Mesothelial cell of epicardium (in vitro differentiated cells): ENCODE results near the gene EPHA6. TPM values are rescaled to one million over a fixed set of nuclear protein-coding genes. Genes with fewer than 3 reads are reported as not detected.
A peak's percentile ranks its signal among the peaks of the same experiment; 100 is the strongest.

Experiments
- DNase-seq, 2 experiments: peaks; one replicate each; pipeline ENCODE4 v3.0.0; 2021; ENCODE audit warnings: low spot score in 2 of 2; ENCODE audit not compliant: unreplicated experiment in 2 of 2
- H3K27ac Mint-ChIP-seq: 2 replicates; pipeline ENCODE4 v1.8.0; 2021; ENCODE audit warnings: mixed read lengths
- H3K27me3 Mint-ChIP-seq: 2 replicates; pipeline ENCODE4 v1.8.0; 2021; ENCODE audit warnings: low read depth, mixed read lengths
- H3K36me3 Mint-ChIP-seq: 2 replicates; pipeline ENCODE4 v1.8.0; 2021; ENCODE audit warnings: mixed read lengths
- H3K4me1 Mint-ChIP-seq: 2 replicates; pipeline ENCODE4 v1.8.0; 2021; ENCODE audit warnings: mixed read lengths
- H3K4me3 Mint-ChIP-seq: 2 replicates; pipeline ENCODE4 v1.8.0; 2021; ENCODE audit warnings: mild to moderate bottlenecking, moderate library complexity, mixed read lengths
- H3K9me3 Mint-ChIP-seq: 2 replicates; pipeline ENCODE4 v1.8.0; 2021; ENCODE audit warnings: mixed read lengths
- CTCF ChIP-seq: fragments of 200-600 bp; sonication (generic); IDR thresholded peaks from one replicate; pipeline ENCODE4 v1.5.0; 2021; ENCODE audit warnings: antibody characterized with exemption; ENCODE audit not compliant: unreplicated experiment
- total RNA-seq: library from RNA; stranded (reverse); gene quantifications from 3 replicates; pipeline ENCODE4 v1.2.1, GENCODE V29; 2021

EPHA6 gene
- total RNA-seq, 1 donor from 2014 or later, result 43.3 TPM

DNA sequence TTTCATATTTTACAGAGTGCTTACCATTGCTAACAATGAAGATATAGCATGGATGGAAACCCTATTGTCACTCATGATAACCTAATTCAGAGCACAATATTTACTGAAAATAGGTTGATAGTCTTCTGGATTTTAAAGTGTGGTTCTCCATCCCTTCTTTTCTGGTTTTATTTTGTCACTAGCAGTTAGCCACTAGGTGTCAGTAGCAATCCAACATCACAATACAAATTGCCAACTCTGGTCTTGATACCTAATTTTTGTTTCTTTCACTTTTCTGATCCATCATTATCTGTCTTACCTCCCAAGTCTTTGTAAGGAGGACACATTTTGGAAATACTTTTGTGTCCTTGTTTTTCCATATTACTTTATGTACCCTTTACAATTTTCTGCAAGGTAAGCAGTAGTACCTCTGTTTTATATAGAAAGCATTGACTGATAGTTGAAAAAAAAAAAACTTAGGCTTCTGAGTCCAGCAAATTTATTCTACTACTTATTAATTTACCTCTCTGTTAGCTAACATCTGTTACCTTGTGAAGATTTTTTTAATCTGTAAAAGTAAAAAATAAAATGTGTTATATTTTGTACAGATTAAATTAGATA, 979.1 kb downstream of the EPHA6 start:
- H3K4me3 Mint-ChIP-seq, result no peak overlapping the region
- no peaks in the 10 kb centered on the region for H3K27me3 Mint-ChIP-seq
- no peaks in the 10 kb centered on the region for H3K9me3 Mint-ChIP-seq
- no peak overlapping the region for H3K27ac Mint-ChIP-seq
- DNase-seq, result no peak
- peaks cover 4% of the 10 kb centered on the region for H3K36me3 Mint-ChIP-seq
- no peaks in the 10 kb centered on the region for H3K4me1 Mint-ChIP-seq
- peak; percentile 69 for TF ChIP-seq CTCF

DNA sequence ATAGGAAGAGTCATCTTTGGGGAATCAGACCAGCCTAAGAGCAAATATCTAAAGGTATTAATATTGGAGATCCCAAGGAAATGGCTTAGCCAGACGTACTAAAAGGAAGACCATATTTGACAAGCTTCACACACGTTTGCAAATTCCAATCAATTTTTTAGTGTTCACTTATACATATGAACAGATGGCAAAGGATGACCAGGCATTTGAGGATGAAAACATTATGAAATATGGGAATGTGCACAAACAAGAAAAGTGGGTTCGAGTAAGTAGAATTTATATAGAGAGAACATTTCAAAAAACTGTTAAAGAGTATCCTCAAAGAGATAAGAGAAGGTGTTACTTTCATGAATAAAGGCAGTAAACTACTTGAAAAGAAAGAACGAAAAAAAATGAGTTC, 981.6 kb downstream of the EPHA6 start:
- no peaks in the 10 kb centered on the region for H3K4me1 Mint-ChIP-seq
- no peak overlapping the region for H3K27ac Mint-ChIP-seq
- TF ChIP-seq CTCF, result no peak
- H3K4me3 Mint-ChIP-seq, result no peak overlapping the region
- DNase-seq, result no peak
- H3K27me3 Mint-ChIP-seq, result no peaks in the 10 kb centered on the region
- peaks cover 5% of the 10 kb centered on the region for H3K36me3 Mint-ChIP-seq
- no peaks in the 10 kb centered on the region for H3K9me3 Mint-ChIP-seq
